WI38 (cell line): ENCODE measurements around the gene CEP43.

Experiments used
- H3K4me3 ChIP-seq: 2 replicates; pipeline ENCODE4 v1.5.1; 2011; ENCODE audit warnings: low read depth, mild to moderate bottlenecking, control low read depth, low read length
- CTCF ChIP-seq: IDR thresholded peaks from 2 replicates; pipeline ENCODE4 v1.5.1; 2012; ENCODE audit warnings: low read depth, mild to moderate bottlenecking, control low read depth, low read length

The CEP43 gene

DNA sequence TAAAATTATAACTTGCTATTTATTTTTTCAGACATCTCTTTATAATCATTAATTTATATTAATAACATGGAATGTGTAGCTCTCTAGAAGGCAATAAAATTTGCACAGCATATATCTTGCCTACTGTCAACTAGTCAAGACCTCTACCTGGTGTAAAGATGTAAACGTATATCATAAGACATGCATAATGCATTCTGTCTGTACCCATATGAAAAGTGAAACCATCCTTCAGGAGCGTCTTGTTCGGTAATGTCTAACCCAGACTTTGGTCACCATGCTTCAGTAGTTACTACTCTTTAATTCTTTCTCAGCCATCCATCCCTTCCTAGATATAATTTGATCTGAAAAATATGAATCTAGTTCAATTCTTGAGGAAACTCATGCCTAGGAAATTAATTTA lies 21.0 kb downstream of the CEP43 start:
- no peak for TF ChIP-seq CTCF

GRCh38 chr6:167027308-167027707 lies 28.1 kb downstream of the CEP43 start:
- no peak overlapping the region for H3K4me3 ChIP-seq
- no peak for TF ChIP-seq CTCF

More for the DNA sequence above, 21.0 kb downstream of the CEP43 start:
- H3K4me3 ChIP-seq = no peak overlapping the region

GRCh38 chr6:167027772-167028171 lies 28.6 kb downstream of the CEP43 start:
- H3K4me3 ChIP-seq = no peak overlapping the region
- no peak for TF ChIP-seq CTCF

DNA sequence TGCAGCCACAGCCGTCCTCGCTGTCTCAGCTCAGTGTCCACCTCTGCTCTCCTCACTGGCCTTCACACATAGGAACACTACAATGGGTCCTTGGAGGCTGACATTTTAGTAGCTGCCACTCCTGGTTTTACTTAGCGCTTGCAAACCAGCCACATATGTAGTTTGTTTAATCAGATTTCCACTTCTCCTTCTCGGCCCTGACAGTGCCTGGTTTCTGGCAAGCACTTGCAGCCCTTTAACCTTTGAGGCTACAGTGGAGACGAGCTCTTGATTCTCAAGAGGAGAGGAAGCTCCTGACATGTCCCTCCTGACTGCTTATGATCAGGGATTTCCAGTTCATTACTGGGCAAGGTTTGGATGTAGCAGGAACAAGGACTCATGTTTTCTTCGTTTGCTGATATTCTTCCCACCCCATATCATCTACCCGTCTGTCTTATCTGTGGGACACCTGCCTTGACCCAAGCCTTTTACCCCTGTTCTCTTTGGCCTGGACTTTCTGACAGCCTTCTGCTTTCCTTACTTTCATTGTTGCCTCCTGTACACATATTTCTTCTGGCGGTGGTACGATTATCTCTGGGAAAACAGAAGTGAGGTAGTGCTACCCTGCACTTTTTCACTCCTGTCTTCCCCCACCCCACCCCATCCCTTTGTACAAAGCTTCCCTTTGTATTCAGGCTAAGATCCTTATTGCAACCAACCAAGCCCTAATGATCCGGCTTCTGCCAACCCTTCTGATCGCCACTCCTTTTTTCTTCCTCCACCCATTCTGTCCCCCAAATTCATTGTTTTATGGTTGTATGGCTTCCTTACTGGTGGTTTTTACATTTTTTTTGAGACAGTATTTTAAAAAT lies 31.2 kb downstream of the CEP43 start:
- H3K4me3 ChIP-seq = no peak overlapping the region
- TF ChIP-seq CTCF = no peak

- TF ChIP-seq CTCF = no peak
- H3K4me3 ChIP-seq = no peak overlapping the region
Observed at GRCh38 chr6:167031082-167031709, 32.0 kb downstream of the CEP43 start.

DNA sequence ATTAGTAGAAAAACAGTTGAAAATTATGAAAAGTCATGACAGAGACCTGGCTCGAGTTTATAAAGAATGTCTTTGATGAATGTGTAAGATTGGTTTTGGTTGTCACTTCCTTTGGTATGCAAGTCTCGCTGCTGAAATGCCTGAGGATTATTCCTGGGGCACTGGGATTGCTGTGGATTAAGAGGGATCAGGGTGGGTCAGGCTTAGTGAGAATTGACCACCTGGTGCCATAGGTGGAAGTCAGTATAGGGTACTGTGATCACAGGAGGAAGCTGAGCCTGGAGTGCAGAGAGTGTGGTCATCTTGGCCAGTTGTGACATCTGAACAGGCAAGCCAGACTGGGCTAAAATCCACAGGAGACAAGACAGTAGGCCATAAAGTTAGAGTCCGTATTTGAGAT lies 34.9 kb downstream of the CEP43 start:
- H3K4me3 ChIP-seq = no peak overlapping the region

More for the DNA sequence above, 34.9 kb downstream of the CEP43 start:
- TF ChIP-seq CTCF = no peak
